ENCODE results near the gene KCNQ1.

- TF ChIP-seq POLR2AphosphoS5 (IDR thresholded peaks at IDR 0.05; ENCODE audit: low read depth) (no peak), CTCF (conservative IDR thresholded peaks at IDR 0.05; ENCODE audit: low read depth in 2 of 2) (no peak), CREB1 (CRISPR knock-in tag; IDR thresholded peaks at IDR 0.05; ENCODE audit: low read depth) (no peak), EZH2phosphoT487 (IDR thresholded peaks at IDR 0.05; ENCODE audit: unreplicated experiment) (no peak), EZH2 (IDR thresholded peaks at IDR 0.05; ENCODE audit: low read depth, unreplicated experiment) (no peak), ZNF331 (CRISPR knock-in tag; IDR thresholded peaks at IDR 0.05; ENCODE audit: low read depth) (no peak), REST (IDR thresholded peaks at IDR 0.05; ENCODE audit: unreplicated experiment) (no peak), ETS1 (IDR thresholded peaks at IDR 0.05) (no peak), NANOG (IDR thresholded peaks at IDR 0.05; ENCODE audit: borderline replicate concordance) (no peak), JUNB (IDR thresholded peaks at IDR 0.05; ENCODE audit: unreplicated experiment) (no peak), STAT1 (IDR thresholded peaks at IDR 0.05; ENCODE audit: unreplicated experiment) (no peak), ZNF114 (CRISPR knock-in tag; IDR thresholded peaks at IDR 0.05) (no peak)
These were observed 314.7 kb downstream of the KCNQ1 start for GRCh38 chr11:2759228-2760195.

Measured in GM23338 (cell line).